Measurements from ENCODE around the gene CABP7.

CABP7 gene

DNA sequence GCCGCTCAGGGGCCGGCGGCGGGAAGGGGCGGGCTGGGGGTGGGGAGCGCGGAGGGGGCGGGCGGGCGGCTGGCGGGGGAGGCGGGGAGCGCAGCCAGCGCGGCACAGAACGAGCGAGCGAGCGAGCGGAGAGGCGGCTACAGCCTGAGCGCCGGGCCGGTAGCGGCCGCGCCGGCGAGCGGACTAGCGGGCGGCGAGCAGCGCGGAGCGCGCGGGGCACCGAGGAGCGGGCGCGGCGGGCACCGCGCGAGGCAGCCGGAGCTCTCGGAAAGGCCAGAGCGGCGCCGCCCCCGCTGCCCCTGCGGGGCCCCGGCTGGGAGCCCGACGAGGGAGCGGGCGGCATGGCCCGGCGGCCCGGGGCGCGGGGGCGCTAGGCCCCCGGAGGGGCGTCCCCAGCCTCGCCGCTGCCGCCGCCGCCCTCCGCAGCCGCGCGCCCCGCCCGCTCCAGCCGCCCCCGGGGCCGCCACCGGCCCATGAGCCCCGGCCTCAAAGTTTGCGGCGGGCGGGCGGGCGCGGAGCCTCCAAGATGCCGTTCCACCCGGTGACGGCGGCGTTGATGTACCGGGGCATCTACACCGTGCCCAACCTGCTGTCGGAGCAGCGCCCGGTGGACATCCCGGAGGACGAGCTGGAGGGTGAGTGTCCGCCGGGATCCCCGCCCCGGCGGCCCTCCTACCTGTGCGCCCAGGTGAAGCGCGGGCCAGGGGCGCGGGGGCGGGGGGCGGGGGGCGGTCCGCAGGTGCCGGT, at the start of gene CABP7:
Gene CABP7 (plus strand): TSS at position 105 of the 747 bp plus-strand sequence. CDS start 422 bp downstream, at position 527.
- DNase-seq = no peak

DNA sequence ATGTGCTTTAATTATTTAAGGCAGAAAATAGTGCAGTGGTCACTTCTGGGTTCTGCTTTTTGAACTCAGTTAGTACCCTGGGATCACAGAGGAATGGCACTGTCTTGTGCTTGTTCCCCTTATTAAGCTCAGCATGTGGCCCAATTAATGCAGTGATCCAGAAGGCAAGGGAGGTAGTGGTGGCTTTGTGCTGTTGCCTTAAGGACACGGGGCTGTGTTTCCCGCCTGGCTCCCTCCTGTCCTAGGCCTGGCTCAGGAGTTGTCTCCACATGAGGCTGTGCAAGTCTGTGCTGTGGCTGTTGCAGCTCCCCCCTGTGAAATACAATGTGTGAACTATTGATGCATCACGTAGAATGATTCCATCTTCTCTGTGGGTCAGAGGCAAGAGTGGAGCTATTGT, 49.2 kb upstream of the CABP7 start:
- DNase-seq = no peak

GRCh38 chr22:29673361-29674066, 46.3 kb upstream of the CABP7 start:
- DNase-seq = no peak

DNA sequence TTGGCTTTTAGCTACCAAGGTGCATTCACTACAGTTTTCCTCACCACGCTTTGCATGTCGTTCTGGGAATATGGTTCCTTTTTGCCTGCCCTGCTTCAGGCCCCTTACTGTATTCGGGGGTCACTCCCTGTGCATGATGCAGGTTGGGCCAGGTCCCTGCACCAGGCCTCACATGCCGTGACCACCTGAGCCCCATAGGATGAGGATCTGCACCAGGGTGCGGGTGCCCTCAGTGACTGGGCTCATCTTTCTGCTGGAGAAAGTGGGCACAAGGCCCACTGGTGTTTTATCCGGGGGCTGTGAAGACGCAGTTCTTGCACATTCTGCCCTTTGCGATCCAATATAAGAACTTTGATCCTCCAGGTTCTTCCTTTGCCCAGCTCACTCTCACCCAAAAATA, 45.7 kb upstream of the CABP7 start:
- DNase-seq = no peak

DNA sequence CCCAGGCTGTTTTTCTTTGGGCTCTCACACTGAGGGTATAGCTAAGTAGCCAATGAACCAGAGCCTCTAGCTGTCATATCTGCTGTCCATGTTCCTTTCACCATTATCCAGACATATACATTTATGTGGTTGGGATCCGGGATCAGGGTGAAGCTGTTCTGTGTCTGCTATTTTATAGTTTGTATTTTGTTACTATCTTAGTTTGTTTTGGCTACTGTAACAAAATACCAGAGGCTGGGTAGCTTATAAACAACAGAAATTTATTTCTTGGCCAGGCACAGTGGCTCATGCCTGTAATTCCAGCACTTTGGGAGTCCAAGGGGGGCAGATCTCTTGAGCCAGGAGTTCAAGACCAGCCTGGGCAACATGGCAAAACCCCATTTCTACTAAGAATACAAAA, 40.5 kb upstream of the CABP7 start:
- DNase-seq = no peak

DNA sequence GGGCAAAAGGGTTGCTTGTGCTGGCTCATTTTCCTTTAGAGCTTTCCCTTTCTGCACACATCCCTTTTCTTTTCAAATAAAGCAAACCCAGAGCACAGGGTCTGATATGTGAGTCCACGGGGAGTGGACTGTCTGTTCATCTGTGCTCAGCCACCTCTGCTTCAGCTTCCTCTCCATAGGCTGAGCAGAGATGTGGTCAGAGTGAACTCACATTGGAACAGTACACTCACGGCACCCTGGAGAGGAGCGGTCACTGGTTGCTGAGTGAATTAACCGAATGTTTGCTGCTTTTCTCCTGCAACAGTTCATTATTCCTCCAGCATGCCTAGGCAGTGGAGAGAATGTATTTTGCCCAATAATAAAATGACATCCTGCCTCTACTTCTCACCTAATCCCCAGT, 36.3 kb upstream of the CABP7 start:
- no peak for DNase-seq

- DNase-seq = no peak
Measured at GRCh38 chr22:29684244-29684643, 35.6 kb upstream of the CABP7 start.

DNA sequence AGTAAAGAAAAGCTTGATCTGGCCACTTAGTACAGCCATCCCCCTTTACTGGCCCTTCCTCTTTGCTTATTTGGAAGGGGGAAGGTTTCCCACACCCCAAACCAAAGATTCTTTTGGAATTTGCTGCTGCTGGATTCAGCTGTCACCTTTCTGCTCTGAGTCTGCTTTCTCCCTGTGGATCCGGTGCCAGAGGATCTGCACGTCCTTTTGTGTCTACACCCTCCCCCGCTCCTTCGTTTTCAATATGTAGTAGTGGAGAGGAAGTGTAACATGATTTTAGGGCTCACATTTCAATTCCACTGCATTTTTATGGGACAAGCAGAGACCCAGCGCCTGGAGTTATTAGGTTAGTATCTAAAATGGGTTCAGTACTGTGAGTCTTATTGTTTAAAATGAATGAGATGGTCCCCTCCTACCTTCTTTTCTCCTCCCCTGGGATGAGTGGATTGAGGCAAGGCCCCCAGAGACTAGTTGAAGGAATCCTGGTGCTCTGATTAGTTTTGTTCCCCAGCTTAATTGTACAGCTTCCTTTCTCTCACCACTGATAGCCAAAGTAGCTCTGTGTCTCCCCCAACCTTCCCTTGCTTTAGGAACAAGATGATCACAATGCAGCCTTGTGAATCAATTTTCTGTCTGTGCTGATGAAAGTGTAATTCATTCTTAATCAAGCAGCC, 30.5 kb upstream of the CABP7 start:
- no peak for DNase-seq

- no peak for DNase-seq
Measured at GRCh38 chr22:29689880-29690213, 30.0 kb upstream of the CABP7 start.

DNA sequence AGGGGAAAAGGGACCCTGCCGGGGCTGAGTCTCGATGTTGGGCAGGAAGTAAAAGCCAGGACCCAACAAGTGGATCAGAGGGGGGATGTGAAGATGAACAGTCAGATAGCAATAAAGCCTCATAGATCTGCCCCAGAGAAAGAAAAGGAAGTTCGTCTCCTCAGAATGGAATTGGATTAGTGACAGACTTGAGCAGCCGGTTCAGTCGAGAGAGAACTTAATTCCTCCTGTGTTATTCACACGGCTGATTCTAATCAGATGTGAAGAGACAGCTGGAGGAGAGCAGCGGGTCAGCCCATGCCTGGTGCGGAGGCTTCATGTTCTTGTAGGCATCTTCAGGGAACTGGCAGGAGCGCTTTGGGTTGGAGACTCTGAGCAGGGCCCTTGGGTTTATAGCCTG, 29.3 kb upstream of the CABP7 start:
- no peak for DNase-seq

DNA sequence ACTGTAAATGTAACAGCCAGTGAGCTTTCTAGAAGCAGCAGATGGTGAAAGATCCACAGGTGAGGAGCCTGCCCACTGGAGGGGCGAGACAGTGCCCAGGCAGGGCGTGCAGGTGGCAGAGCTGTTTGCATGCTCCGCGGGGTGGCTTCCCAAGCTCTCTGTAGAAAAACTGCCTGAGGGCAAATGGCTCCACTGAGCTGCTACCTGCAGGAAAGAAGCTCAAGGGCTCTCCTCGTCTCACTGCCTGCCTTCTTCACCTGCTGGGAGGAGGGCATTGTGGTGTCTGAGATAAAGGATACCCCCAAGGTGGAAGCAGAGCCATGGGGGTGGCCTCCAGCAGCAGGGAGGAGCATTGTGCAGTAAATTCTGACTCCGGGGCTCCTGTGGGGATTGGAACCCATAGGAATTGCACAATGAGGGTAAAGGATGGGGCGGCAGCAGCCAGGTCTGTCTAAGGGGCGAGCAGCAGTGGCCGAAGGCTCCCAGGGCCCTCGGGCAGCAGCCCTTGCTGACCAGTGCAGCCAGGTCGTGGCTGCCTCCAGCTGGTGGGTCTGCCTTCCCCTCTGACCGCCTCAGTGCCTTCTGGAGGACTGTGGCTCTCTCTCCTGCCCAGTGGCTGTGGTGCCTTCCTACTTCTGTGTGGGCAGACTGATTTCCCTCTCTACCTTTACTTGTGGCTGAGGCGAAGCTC, 28.0 kb upstream of the CABP7 start:
- DNase-seq = no peak

- DNase-seq = no peak
Measured at GRCh38 chr22:29692327-29692640, 27.5 kb upstream of the CABP7 start.

GRCh38 chr22:29693161-29693560, 26.6 kb upstream of the CABP7 start:
- no peak for DNase-seq

GRCh38 chr22:29693671-29694070, 26.1 kb upstream of the CABP7 start:
- DNase-seq = no peak

DNA sequence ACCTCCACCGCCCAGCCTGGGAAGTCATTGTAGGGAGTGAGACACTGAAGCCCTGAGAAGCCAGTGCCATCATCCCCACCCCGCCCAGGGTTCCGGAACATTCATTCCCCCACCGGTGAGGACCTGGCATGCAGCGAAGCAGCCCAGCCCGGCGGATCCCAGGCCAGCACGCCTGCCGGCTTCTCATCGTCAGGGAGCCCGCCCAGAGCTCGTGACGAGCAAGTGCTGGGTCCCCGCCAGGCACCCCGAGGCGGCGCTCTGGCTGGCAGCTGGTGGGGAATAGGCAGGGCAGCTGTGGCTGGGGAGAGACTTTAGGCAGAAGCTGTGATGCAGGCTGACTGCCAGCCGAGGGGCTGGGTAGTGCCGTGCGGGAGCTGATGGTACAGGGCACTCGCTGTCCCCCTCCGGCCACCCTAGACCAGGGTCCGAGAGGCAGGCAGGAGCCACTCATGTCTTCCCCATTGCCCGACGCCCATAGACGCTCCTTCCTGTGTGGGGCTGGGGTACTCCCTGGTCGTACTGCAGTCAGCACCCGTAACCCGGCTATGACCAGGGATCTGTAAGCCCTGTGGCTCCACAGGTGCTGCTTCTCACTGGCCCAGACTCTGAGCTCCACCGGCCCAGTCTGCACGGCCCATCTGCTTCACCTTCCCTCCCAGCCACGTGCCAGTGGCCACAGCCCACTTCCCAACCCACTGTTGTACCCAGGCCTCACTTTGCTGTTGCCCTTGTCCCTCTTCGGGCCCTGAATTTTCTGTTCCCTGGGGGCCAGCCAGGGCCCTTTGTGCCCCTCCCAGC, 24.5 kb upstream of the CABP7 start:
- no peak for DNase-seq

DNA sequence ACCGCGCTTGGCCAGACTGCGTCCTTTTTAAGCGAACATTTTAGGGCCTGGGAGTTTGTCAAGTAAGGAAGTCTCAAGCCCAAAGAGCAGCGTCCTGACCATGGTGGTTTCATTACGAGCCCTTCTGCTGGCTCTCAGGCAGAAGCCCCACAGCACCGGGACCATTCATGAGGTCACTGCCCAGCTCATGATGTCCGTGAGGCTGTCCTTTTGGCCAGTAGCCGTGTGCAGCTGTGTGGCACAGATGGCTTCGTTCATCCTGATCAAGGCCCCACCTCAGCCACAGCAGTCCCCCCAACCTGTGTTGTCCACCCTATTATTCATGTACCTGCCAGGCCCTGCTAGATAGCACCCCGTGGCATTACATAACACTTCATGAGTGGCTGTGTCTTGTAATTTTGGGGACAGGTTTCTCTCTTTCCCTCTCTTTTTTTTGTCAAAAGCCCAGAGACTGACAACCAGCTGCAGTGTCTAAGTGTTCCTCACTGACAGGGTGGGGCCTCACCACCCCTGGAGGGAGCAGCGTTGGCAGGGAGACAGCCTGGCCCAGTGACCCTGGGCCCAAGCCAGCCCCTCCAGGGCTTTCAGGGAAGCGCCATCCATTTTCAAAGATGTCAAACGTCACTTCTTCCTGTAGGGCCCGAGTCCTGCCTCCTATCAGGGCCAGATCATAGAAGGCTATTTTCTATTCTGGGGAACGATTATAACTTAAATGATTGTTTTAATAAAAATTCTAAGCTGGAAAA, 21.8 kb upstream of the CABP7 start:
- no peak for DNase-seq

DNA sequence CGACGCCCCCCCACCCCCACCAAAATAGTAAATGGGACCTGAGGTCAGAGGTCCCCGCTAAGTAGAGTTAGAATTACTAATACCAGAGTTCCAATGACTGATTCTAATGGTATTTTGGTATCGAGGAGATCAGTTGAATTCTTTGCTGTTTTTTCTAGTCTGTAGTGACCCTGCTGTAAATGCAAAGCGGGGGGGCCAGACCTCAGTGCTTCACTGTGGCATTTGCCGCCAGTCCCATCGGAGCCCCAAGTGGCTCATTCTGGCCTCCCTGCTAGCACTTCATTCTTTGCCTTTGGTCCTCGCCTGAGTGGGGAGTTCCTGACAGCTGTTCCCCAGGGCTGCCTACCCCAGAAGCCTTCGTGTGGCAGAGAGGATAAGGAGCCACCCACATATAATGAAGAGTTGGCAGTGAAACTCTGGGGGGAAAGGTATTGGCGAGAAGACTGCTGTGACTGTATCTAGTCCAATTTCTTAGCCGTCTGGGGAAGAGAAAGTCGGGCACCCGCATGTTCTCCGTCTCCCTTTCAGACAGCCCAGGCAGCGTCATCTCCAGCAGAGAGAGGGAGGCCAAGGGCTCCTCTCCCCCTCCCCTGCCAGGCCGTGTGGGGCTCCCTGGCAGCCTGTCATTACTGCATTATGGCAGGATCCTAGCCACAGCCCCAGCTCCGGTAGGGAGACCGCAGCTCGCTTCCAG, 19.4 kb upstream of the CABP7 start:
- DNase-seq = no peak

GRCh38 chr22:29700900-29701154, 19.0 kb upstream of the CABP7 start:
- DNase-seq = no peak

DNA sequence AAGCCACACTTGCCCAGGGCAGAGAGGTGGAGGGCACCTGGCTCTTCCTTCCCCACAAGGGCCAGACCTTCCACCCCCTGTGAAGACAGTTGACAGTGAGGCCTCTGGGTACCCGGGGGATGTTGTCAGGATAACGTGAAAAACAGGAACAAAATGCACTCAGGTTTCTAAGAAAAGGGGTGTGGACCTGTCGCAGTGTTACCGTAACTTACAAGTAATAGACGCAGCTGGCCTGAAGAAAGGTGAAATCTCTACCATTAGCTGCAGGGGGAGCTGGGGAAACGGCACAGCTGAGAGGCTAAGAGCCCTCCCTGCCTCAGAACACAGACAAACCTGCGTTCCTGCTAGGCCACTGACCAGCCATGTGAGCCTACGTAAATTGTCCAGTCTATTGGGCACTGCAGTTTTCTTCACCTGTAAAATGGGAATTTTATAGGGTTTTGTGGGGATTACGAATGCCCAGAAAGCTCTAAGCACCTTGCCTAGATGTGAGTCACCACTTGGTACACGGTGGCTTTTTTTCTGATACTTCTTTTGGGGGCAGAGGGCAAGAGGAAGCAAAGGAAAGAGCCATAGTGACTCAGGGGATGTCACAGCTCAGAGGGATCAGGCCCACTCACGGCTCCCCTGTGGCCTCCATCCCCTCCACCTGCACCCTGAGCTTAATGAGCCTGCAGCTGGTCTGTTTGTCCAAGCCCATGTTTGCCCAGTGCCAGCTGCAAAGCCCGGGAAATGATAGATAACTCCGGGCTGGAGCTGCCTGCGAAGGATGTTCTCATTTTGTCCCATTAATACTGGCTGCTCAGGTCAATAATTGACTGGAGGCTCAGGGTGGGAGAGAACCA, 18.4 kb upstream of the CABP7 start:
- DNase-seq = no peak

DNA sequence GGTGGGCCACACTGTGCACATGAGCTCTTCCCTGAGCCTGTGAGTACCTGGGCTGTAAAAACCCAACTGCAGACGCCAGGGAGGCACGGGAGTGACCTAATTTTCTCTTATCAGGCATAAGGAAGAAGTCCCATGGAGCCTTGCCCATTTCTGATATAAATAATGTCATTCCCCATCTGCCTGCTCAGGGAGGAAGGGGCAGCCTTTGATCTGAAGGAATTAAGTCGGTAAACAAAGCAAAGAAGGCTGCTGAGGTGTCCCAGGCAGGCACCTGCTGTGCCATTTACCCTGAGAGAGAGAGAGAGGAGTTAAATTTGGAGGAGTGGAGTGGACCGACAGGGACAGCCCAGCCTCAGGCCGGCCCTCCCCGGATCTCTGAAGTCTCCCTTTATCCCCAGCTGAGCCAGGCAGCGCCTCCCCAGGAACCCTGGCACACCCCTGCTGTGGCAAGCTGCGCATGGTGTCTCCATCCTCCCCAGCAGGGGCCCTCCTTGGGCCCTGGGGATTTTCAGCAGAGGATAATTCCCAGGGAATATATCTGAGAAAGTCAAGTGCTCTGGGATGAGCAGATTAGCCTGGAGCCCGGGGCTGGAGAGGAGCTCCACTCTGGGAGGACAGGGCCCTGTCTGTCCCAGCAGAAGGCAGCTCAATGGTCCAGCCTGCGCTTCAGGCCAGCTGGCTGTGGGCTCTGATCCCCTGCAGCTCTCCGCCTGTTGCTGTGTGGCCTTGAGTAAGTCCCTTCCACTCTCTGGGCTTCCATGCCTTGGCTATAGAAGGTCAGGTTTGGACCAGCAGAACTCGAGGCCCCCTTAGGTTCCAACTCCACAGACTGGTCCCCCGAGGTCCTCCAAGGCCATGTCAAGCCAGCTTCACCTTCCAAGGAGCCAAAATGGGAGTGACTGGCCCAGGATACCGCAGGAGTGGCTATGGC, 17.5 kb upstream of the CABP7 start:
- DNase-seq = no peak

Data from MV-4-11 (cell line).